COR-L47 (cell line): Measurements from ENCODE around the gene PHOX2A.

Experiments used
- DNase-seq: peaks from one replicate; lab custom pipeline; 2025; lab: John Stamatoyannopoulos, UW

Gene PHOX2A

DNA sequence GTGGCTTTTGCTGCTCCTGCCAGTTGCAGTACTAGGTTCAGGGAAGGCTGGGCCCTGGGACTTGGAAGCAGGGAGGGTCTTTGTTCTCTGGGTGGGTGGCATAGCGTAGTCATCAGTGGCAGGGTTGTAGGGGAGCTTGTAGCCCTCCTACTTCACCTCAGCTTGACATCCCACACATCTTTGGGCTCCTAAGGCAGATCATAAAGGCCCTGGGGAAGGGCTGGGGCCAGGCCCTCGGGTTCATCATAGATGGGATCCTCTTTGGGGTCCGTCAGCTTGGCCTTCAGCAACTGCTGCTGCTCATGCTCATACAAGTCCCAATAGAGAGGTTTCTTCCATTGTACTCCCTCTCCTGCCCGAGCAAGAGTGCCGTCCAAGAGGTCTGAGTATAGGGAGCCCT lies 6.0 kb upstream of the PHOX2A start:
- no peak for DNase-seq

GRCh38 chr11:72247584-72247983 lies 3.6 kb upstream of the PHOX2A start:
- DNase-seq, result no peak

- DNase-seq, result no peak
These were observed 1.4 kb upstream of the PHOX2A start for GRCh38 chr11:72245263-72245816.

- no peak for DNase-seq
These were observed 636 bp upstream of the PHOX2A start for GRCh38 chr11:72244361-72245262.

DNA sequence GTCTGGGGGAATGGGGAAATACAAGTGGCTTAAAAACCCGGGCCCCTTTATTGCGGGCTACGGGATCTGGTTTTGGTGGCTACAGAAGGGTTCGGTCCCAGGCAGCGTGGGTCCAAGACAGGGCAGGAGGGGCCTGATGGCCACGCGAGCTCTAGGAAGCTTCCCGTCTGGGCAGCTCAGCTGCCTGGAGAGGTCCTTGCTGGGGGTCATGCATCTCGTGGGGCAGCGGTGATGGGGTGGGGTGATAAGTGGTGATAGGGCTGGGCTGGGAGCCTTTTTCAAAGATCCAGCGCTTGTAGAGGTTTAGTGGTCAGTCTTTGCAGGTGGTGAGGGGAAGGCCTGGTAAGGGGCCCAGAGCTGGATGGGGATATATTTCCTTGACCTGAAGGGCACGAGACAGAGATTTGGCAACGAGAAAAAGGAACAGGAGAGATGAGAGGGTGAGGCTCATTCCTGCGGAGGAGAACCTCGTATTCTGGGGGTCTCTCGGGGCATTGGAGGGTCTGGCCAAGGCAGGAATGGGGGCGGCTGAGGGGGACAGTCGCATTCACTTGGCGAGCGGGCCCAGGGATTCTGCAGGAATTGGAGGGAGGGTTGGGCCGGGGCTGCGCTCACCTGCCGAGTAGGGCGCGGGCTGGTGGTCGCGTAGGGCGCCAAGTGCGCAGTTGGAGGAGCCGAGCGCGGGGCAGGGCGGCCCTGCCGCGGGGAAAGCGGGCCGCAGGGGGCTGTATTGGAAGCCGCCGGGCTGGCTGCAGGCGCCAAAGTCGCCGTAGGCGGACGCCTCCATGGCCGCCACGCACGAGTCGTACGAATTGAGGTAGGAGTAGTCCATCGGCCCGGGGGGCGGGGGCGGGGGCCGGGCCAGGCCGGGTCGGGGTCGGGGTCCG lies 560 bp downstream of the PHOX2A start:
- no peak for DNase-seq

- no peak for DNase-seq
These were observed 1.8 kb downstream of the PHOX2A start for GRCh38 chr11:72242141-72242540.

- no peak for DNase-seq
These were observed 2.6 kb downstream of the PHOX2A start for GRCh38 chr11:72241291-72241781.

DNA sequence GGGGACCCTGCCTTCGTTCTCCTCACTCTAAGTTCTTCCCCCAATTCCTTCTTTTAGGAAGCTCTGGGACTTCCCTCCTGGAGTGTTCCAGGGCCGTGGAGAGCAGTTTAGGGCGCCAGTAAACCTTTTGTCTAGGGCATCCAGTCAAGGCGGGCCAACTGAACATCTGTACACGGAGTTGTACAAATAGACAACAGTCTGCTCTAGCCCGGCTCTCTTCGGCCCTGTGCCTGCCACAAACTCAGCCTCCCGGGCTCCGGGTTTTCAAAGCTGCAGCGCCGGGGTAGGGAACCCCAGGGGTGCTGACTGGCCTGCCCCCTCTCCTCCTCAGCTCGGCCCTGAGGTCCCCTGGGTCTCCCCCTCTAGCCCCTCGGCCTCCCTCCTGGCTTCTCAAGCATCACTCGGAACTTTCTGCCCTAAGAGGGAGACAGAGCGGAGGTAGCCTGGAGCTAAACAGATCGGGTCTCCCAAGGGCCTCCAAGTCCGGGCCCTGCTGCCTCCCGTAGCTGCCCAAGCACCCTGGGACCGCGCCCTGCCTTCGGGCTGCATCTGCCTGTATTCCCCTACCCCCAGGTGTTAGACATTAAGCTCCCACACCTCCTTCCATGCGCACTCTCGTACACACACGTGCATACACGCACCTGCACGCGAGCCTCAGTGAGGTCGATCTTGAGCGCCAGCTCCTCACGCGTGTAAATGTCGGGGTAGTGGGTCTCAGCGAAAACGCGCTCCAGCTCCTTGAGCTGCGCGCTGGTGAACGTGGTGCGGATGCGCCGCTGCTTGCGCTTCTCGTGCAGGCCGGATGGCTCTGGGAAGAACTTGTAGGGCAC lies 3.3 kb downstream of the PHOX2A start:
- no peak for DNase-seq

DNA sequence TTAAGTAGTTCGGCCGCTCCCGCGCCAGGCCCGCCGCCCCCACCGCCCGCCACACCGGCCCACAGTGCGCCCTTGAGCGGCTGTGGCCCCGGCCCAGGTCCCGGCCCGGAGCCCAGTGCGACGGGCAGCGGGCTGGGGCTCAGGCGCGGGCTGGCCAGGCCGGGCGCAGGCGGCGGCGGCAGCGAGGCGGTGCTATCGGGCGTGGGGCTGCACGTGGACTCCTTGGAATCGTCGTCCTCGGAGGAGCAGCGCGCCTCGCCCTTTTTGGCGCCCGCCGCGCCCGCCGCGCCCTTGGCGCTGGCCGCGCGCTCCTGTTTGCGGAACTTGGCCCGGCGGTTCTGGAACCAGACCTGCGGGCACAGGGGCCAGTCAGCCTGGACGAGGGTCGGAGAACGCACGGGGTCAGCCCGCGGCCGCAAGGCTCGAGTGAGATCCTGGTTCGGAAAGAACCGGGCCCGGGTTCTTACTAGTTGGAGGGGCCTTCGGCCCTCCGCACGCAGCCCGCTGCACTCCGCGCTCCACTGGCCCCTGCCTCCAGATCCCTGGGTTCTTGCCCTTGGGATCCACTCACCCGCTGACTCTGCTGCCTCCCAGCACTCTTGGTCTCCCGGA lies 4.0 kb downstream of the PHOX2A start:
- no peak for DNase-seq

DNA sequence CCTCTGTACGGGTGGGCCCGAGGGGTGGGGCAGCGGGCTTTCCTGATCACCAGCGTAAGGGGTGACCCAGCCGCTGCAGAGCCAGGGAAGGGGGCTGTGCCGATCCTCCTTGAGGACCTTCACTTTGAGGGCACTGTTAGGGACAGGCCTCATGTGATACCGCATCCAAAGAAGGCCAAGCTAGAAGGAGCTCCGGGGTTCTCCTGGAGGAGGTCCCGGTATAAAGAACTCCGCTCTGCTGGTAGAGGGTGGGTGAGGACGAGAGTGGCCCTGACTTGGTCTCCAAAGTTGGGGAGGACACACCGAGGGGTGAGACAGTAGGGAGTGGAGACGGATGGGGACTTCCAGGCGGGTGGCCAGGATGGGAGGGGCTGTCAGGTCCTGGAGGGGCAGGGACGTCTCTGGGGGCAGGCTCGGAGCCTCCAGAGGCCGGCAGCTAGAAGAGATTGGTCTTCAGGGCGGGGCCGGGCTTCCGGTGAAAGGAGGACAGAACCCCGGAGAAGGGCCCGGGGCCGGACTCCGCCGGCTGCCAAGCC lies 4.6 kb downstream of the PHOX2A start:
- no peak for DNase-seq

- DNase-seq, result no peak
These were observed 5.3 kb downstream of the PHOX2A start for GRCh38 chr11:72238492-72239312.

DNA sequence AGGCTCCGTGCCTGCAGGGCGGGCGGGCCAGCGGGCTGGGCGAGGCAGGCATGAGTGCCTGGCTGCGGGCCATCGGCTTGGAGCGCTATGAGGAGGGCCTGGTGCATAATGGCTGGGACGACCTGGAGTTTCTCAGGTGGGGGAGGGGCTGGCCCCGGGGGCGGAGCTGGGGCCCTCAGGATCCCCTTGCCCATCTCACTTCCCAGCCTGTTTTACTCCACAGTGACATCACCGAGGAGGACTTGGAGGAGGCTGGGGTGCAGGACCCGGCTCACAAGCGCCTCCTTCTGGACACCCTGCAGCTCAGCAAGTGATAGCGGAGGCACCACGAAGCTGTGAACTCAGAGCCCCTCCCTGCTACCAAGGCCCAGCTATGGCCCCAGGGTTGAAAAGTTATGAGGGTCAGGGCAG lies 5.9 kb downstream of the PHOX2A start:
- DNase-seq, result no peak

GRCh38 chr11:72237112-72237931 lies 6.7 kb downstream of the PHOX2A start:
- DNase-seq, result no peak

DNA sequence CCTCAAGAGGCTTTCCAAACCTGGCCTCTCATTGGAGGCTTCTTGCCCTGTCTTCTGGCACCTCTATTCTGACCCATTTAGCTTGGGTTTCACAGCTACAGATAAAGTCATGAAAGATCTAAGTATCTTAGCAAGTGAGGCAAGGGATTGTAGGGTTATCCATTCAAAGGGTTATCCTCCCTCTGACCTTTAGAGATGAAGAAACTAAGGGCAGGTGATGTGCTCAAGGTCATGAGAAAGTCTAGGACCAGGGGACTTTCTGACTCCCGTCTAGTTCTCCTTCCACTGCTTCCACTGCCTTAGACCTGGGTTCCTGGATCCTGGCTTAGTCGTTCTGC lies 7.2 kb downstream of the PHOX2A start:
- DNase-seq, result no peak

DNA sequence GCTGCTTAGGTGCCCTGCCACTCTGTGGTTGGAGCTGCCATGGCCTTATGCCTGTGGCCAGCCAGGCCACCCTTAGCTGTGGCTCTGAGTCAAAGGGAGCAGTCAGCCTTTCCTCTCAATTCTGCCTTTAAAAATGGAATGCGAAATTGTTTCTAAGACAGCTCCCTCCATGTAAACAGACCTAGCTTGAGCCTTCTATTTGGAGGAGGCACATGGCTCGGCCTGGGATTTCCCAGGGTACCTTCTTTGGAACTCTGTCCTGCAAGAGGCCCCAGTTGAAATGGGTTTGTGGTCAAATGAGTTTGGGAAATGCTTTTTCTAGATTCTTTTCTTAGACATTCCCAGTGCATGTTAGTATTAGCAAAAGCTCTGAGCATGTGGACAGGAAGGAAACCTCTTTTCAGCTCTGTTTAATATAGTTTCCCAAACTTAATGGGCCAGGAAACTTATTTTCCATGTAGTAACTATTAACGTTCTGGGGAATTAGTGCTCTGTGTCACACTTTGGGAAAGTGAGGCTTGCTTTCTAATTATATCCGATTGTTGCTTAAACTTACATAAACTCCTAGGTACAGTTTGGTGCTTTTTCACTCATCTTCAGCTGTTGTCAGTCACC lies 7.8 kb downstream of the PHOX2A start:
- DNase-seq, result no peak

- DNase-seq, result no peak
These were observed 8.5 kb downstream of the PHOX2A start for GRCh38 chr11:72235351-72236057.

GRCh38 chr11:72234920-72235319 lies 9.1 kb downstream of the PHOX2A start:
- DNase-seq, result no peak

DNA sequence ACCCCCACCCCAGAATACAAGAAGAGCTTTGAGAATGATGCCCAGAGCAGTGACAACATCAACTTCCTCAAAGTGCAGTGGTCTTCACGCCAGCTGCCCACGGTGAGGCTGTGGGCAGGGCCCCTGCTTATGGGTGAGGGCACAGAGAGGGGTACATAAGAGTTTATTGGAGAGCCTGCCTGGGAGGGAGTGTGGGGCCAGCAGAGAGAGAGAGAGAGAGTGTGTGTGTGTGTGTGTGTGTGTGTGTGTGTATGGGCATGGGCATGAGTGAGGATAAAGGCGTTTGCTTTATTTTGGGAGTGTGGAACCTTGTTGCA lies 9.5 kb downstream of the PHOX2A start:
- DNase-seq, result no peak
